Measurements from ENCODE around the gene CAPS.

GRCh38 chr19:5940260-5941208, 26.5 kb downstream of the CAPS start:
- TF ChIP-seq CTCF (IDR thresholded peaks at IDR 0.05 in 8 of 11, conservative IDR thresholded peaks at IDR 0.05 in 3 of 11) = no peak
- no peak for TF ChIP-seq POLR2A (IDR thresholded peaks at IDR 0.05)
